GM12865 (cell line): ENCODE measurements around the gene SLC22A2.

ENCODE experiments used
- DNase-seq: peaks from one replicate; pipeline ENCODE4 v3.0.0; 2010; ENCODE audit warnings: low read depth
- H3K4me3 ChIP-seq: 2 replicates; pipeline ENCODE4 v1.5.1; 2011; ENCODE audit warnings: mild to moderate bottlenecking, low read depth, low read length, control low read depth
- TF ChIP-seq, protein P1 (sequence below): IDR thresholded peaks from 2 replicates; pipeline ENCODE4 v1.5.1; 2011; ENCODE audit warnings: low read length, control low read depth, low read depth, inconsistent platforms; ENCODE audit not compliant: insufficient read depth; ENCODE audit errors: missing control alignments

The SLC22A2 gene

GRCh38 chr6:160217073-160217472, 41.5 kb downstream of the SLC22A2 start:
- DNase-seq, result no peak
- no peak overlapping the region for H3K4me3 ChIP-seq
- TF ChIP-seq, protein P1, sequence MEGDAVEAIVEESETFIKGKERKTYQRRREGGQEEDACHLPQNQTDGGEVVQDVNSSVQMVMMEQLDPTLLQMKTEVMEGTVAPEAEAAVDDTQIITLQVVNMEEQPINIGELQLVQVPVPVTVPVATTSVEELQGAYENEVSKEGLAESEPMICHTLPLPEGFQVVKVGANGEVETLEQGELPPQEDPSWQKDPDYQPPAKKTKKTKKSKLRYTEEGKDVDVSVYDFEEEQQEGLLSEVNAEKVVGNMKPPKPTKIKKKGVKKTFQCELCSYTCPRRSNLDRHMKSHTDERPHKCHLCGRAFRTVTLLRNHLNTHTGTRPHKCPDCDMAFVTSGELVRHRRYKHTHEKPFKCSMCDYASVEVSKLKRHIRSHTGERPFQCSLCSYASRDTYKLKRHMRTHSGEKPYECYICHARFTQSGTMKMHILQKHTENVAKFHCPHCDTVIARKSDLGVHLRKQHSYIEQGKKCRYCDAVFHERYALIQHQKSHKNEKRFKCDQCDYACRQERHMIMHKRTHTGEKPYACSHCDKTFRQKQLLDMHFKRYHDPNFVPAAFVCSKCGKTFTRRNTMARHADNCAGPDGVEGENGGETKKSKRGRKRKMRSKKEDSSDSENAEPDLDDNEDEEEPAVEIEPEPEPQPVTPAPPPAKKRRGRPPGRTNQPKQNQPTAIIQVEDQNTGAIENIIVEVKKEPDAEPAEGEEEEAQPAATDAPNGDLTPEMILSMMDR, result no peak

GRCh38 chr6:160215232-160215631, 43.4 kb downstream of the SLC22A2 start:
- DNase-seq, result no peak
- TF ChIP-seq, protein P1, result no peak
- no peak overlapping the region for H3K4me3 ChIP-seq

- no peak overlapping the region for H3K4me3 ChIP-seq
- DNase-seq, result no peak
- TF ChIP-seq, protein P1, result no peak
Observed at GRCh38 chr6:160207618-160208017, 51.0 kb downstream of the SLC22A2 start.

DNA sequence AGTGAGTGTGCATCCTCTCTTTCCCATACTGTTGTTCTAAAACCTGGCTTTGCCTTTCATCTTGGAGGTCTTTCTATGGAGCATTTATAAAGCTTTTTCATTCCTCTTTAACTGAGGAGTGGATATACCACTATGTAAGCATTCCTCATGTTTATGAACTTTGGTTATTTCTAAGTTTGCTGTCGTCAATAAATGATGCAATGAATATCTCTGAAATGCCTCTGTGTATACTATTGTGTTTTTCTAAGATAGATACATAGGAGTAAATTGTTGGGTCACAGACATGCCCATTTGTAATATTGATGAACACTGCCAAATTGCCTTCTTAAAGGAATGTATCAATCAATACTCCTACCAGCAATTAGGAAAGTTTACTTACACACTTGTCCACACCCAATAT, 53.9 kb downstream of the SLC22A2 start:
- no peak for DNase-seq
- TF ChIP-seq, protein P1, result no peak
- no peak overlapping the region for H3K4me3 ChIP-seq

GRCh38 chr6:160203953-160204352, 54.7 kb downstream of the SLC22A2 start:
- TF ChIP-seq, protein P1, result no peak
- H3K4me3 ChIP-seq, result no peak overlapping the region
- no peak for DNase-seq

GRCh38 chr6:160203522-160203921, 55.1 kb downstream of the SLC22A2 start:
- no peak for DNase-seq
- TF ChIP-seq, protein P1, result no peak
- no peak overlapping the region for H3K4me3 ChIP-seq

DNA sequence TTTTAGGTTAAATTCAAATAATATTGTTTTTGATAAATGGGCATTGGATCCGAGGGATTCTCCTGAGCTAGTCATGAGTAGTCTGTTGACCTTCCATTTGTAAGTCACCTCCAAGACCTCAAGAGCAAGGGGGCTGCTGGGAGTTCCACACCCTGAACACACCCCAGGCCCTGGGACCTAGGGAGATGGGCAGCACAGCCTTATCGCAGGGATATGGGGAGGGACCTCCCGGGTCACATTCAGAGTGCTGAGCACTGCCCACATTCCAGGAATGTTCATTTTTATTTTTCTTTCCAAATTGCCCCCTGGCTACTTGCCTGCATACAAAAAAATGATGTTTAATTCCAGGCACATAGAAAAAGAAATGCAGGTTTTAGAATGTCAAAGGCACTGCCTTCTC, 55.5 kb downstream of the SLC22A2 start:
- DNase-seq, result no peak
- TF ChIP-seq, protein P1, result no peak
- no peak overlapping the region for H3K4me3 ChIP-seq
